KOPT-K1 (cell line): ENCODE data around the gene FBXL13.
"Not testable (repeated sequence)": the region's sequence is repeated elsewhere in the genome, so short reads cannot be mapped to it uniquely, and the experiment has no call there.

Experiments
- H3K27ac ChIP-seq: fragments of 200-600 bp; sonication (generic); 2 replicates; pipeline ENCODE4 v1.5.1; 2016; ENCODE audit warnings: antibody characterized with exemption, mild to moderate bottlenecking, low read depth, low read length; ENCODE audit not compliant: poor library complexity, severe bottlenecking
- H3K36me3 ChIP-seq: fragments of 200-600 bp; sonication (generic); 2 replicates; pipeline ENCODE4 v1.5.1; 2017; ENCODE audit warnings: antibody characterized with exemption, mild to moderate bottlenecking, low read length, moderate library complexity; ENCODE audit not compliant: insufficient read depth
- H3K9me3 ChIP-seq: fragments of 200-600 bp; sonication (generic); 2 replicates; pipeline ENCODE4 v1.5.1; 2017; ENCODE audit warnings: antibody characterized with exemption, low read length, mild to moderate bottlenecking; ENCODE audit not compliant: insufficient read depth, poor library complexity, severe bottlenecking

FBXL13 gene

GRCh38 chr7:102821994-102822747 lies 252.4 kb downstream of the FBXL13 start:
- Histone ChIP-seq H3K9me3 (no peaks in the 10 kb centered on the region), H3K27ac (no peak overlapping the region), H3K36me3 (0 out of 2 replicates have a peak, but pooled peaks cover 6% of the 10 kb centered on the region)

- Histone ChIP-seq H3K9me3 (no peaks in the 10 kb centered on the region), H3K36me3 (0 out of 2 replicates have a peak, but pooled peaks cover 4% of the 10 kb centered on the region)
These were observed 255.4 kb downstream of the FBXL13 start for GRCh38 chr7:102819151-102819550.

GRCh38 chr7:102817616-102818573 lies 256.7 kb downstream of the FBXL13 start:
- Histone ChIP-seq H3K36me3 (0 out of 2 replicates have a peak, but pooled peaks cover 4% of the 10 kb centered on the region), H3K9me3 (no peaks in the 10 kb centered on the region), H3K27ac (no peak overlapping the region)

More at GRCh38 chr7:102819151-102819550, 255.4 kb downstream of the FBXL13 start:
- H3K27ac ChIP-seq, result no peak overlapping the region

GRCh38 chr7:102814025-102814471 lies 260.5 kb downstream of the FBXL13 start:
- no peak overlapping the region for H3K27ac ChIP-seq
- no peaks in the 10 kb centered on the region for H3K36me3 ChIP-seq
- H3K9me3 ChIP-seq, result no peaks in the 10 kb centered on the region

GRCh38 chr7:102813191-102814024 lies 261.2 kb downstream of the FBXL13 start:
- H3K27ac ChIP-seq, result no peak overlapping the region

GRCh38 chr7:102811942-102812678 lies 262.5 kb downstream of the FBXL13 start:
- Histone ChIP-seq H3K27ac (no peak overlapping the region), H3K9me3 (no peaks in the 10 kb centered on the region), H3K36me3 (no peaks in the 10 kb centered on the region)

More at GRCh38 chr7:102813191-102814024, 261.2 kb downstream of the FBXL13 start:
- H3K9me3 ChIP-seq, result no peaks in the 10 kb centered on the region
- H3K36me3 ChIP-seq, result no peaks in the 10 kb centered on the region

- Histone ChIP-seq H3K9me3 (no peaks in the 10 kb centered on the region), H3K27ac (no peak overlapping the region), H3K36me3 (no peaks in the 10 kb centered on the region)
These were observed 263.7 kb downstream of the FBXL13 start for GRCh38 chr7:102810916-102811315.

GRCh38 chr7:102806613-102807012 lies 268.0 kb downstream of the FBXL13 start:
- H3K27ac ChIP-seq, result no peak overlapping the region
- no peaks in the 10 kb centered on the region for H3K36me3 ChIP-seq
- no peaks in the 10 kb centered on the region for H3K9me3 ChIP-seq

GRCh38 chr7:102795987-102796595 lies 278.5 kb downstream of the FBXL13 start:
- H3K27ac ChIP-seq, H3K9me3 ChIP-seq, H3K36me3 ChIP-seq: not testable (repeated sequence)

- H3K27ac ChIP-seq, H3K9me3 ChIP-seq, H3K36me3 ChIP-seq: not testable (repeated sequence)
These were observed 280.0 kb downstream of the FBXL13 start for GRCh38 chr7:102794567-102794966.

- H3K9me3 ChIP-seq, H3K27ac ChIP-seq, H3K36me3 ChIP-seq: not testable (repeated sequence)
These were observed 282.8 kb downstream of the FBXL13 start for GRCh38 chr7:102791831-102792230.

- not testable (repeated sequence) for H3K9me3 ChIP-seq, H3K27ac ChIP-seq, H3K36me3 ChIP-seq
These were observed 283.2 kb downstream of the FBXL13 start for GRCh38 chr7:102791367-102791766.

GRCh38 chr7:102790364-102791100 lies 284.1 kb downstream of the FBXL13 start:
- not testable (repeated sequence) for H3K27ac ChIP-seq, H3K36me3 ChIP-seq

More at GRCh38 chr7:102790364-102791100, 284.1 kb downstream of the FBXL13 start:
- H3K9me3 ChIP-seq, result not testable (repeated sequence)
